Activated CD8-positive, alpha-beta T cell treated with anti-CD3 and anti-CD28 coated beads for 36 hours (primary cell): Measurements from ENCODE around the gene KCNMA1. TPM values are rescaled to one million over a fixed set of nuclear protein-coding genes. Genes with fewer than 3 reads are reported as not detected.

Experiments
- ATAC-seq: fragments of 200-7000 bp; cut with Tn5 transposase; one replicate; pipeline ENCODE4 v1.10.0; 2021; ENCODE audit warnings: mild to moderate bottlenecking, moderate library complexity
- CTCF ChIA-PET: fragments of 350-600 bp; sonication (Branson Sonifier 250); formaldehyde crosslinking; loops from one replicate; lab custom pipeline; 2021; ENCODE audit warnings: antibody characterized with exemption; lab: Charles Lee
- POLR2A ChIA-PET: fragments of 350-600 bp; sonication (Branson Sonifier 250); formaldehyde crosslinking; loops from one replicate; lab custom pipeline; 2021; ENCODE audit warnings: antibody characterized with exemption; lab: Charles Lee
- DNase-seq: peaks from one replicate; pipeline ENCODE4 v3.0.0-alpha.2; 2020
- H3K27ac Mint-ChIP-seq: one replicate; pipeline ENCODE4 v1.8.0; 2021; ENCODE audit warnings: mild to moderate bottlenecking, mixed read lengths
- H3K27me3 Mint-ChIP-seq: one replicate; pipeline ENCODE4 v1.8.0; 2021; ENCODE audit warnings: mixed read lengths
- H3K36me3 Mint-ChIP-seq: one replicate; pipeline ENCODE4 v1.8.0; 2021; ENCODE audit warnings: low read depth, mixed read lengths
- H3K4me1 Mint-ChIP-seq: one replicate; pipeline ENCODE4 v1.8.0; 2021; ENCODE audit warnings: low read depth, mixed read lengths
- H3K4me3 Mint-ChIP-seq: one replicate; pipeline ENCODE4 v1.8.0; 2021; ENCODE audit warnings: mild to moderate bottlenecking, moderate library complexity, mixed read lengths
- H3K9me3 Mint-ChIP-seq: one replicate; pipeline ENCODE4 v1.8.0; 2021; ENCODE audit warnings: mixed read lengths
- intact Hi-C: fragments of 100-400 bp; cut with micrococcal nuclease; formaldehyde crosslinking; loops from one replicate; pipeline ENCODE4 v1.10.0; 2022
- total RNA-seq, 2 experiments: library from RNA; stranded (reverse); gene quantifications; one replicate each; pipeline ENCODE4 v1.2.3, GENCODE V29; 2021
- TF ChIP-seq, protein P1 (sequence below): fragments of 200-600 bp; IDR thresholded peaks from one replicate; pipeline ENCODE4 v1.8.0; 2022; ENCODE audit warnings: antibody characterized with exemption, mild to moderate bottlenecking

KCNMA1 gene
- total RNA-seq, 2 experiments from 2014 or later: 0.18 TPM; not detected in 1

DNA sequence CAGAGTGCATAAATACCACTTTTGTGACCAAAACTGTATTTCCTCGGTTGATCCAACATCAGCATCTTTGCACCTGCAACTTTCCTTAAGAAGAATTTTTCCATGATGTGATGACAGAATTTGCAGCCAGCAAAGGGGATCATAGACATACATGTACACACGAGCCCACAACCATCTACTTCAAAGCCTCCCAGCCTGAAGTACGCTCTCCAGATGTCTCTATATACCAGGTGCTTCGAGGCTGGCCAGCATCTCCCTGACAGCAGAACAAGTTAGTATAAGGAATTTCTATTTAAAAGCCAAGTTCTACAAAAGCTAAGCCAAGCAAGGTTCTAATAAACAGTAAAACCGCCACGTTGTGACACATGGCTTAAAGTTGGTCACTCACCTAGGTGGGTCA, 328.5 kb downstream of the KCNMA1 start:
- H3K27ac Mint-ChIP-seq: no peak overlapping the region

DNA sequence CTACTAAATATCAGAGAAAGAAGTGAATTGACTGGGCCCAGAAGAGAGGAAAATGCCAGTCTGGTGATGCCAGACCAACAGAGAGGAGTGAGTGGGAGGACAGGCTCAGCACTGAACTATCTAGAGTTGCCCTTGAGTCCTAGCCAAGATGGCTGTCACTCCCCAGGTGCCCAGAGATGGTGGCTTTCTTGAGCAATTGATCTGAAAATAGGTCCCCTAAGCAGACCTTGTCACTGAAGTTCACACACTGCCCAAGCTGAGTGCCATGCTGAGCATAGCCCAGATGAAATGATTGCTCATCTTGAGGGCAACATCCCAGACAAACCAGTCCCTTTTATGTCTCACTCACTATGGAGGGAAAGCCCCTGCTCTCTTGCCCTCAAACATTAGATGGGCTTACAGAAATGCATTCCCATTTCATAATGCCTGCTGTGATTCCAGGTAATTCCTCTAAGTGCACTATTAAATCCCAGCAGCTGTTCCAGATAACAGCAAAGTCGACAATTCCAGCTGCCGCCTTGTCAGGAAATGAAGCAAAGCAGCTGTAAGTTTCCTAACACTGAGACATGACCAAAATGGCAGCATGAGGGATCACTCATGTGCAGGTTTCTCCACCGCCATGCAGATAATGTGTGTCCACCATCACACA, 329.4 kb downstream of the KCNMA1 start:
- CTCF ChIA-PET: no interaction called here
- ATAC-seq (no peak), DNase-seq (no peak)
- H3K27ac Mint-ChIP-seq: no peak overlapping the region
- POLR2A ChIA-PET: no interaction called here
- H3K9me3 Mint-ChIP-seq: no peaks in the 10 kb centered on the region
- H3K4me3 Mint-ChIP-seq: no peak overlapping the region
- H3K36me3 Mint-ChIP-seq: no peaks in the 10 kb centered on the region
- intact Hi-C loops: no loop called here
- no peaks in the 10 kb centered on the region for H3K4me1 Mint-ChIP-seq
- TF ChIP-seq, protein P1, sequence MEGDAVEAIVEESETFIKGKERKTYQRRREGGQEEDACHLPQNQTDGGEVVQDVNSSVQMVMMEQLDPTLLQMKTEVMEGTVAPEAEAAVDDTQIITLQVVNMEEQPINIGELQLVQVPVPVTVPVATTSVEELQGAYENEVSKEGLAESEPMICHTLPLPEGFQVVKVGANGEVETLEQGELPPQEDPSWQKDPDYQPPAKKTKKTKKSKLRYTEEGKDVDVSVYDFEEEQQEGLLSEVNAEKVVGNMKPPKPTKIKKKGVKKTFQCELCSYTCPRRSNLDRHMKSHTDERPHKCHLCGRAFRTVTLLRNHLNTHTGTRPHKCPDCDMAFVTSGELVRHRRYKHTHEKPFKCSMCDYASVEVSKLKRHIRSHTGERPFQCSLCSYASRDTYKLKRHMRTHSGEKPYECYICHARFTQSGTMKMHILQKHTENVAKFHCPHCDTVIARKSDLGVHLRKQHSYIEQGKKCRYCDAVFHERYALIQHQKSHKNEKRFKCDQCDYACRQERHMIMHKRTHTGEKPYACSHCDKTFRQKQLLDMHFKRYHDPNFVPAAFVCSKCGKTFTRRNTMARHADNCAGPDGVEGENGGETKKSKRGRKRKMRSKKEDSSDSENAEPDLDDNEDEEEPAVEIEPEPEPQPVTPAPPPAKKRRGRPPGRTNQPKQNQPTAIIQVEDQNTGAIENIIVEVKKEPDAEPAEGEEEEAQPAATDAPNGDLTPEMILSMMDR: no peak
- H3K27me3 Mint-ChIP-seq: no peaks in the 10 kb centered on the region

More for the DNA sequence above, 328.5 kb downstream of the KCNMA1 start:
- H3K4me1 Mint-ChIP-seq: no peaks in the 10 kb centered on the region
- ATAC-seq (no peak), DNase-seq (no peak)
- no peaks in the 10 kb centered on the region for H3K36me3 Mint-ChIP-seq
- intact Hi-C loops: no loop called here
- TF ChIP-seq, protein P1: no peak
- ChIA-PET POLR2A (no interaction called here), CTCF (no interaction called here)
- H3K9me3 Mint-ChIP-seq: no peaks in the 10 kb centered on the region
- H3K4me3 Mint-ChIP-seq: no peak overlapping the region
- H3K27me3 Mint-ChIP-seq: no peaks in the 10 kb centered on the region

DNA sequence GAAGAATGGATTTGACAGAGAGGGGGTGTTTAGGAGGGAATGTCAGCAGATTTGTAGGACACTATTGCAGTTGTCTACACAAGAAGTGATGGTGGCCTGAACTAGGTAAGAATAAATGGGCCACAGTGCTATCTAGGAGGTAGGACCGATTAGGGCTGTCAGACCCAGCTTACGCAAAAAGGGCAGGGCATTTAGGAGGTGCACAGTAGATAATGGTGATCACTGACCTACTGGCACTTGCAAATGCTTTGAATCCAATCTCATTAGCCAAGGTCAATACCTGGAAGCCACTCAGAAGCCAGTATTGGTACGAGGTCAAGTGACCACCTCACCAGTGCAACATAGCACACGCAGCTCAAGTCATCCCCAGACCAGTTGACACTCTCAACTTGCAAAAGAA, 330.9 kb downstream of the KCNMA1 start:
- peaks cover 7% of the 10 kb centered on the region for H3K9me3 Mint-ChIP-seq
- H3K27ac Mint-ChIP-seq: no peak overlapping the region
- no peak overlapping the region for H3K4me3 Mint-ChIP-seq
- POLR2A ChIA-PET: no interaction called here
- no peaks in the 10 kb centered on the region for H3K36me3 Mint-ChIP-seq
- TF ChIP-seq, protein P1: no peak
- ATAC-seq (no peak), DNase-seq (no peak)
- intact Hi-C loops: no loop called here
- CTCF ChIA-PET: interaction anchor here (1.9 kb wide), 1 partner anchor 55 kb away, joined by 5 read pairs; no protein-coding TSS in a partner anchor
- no peaks in the 10 kb centered on the region for H3K27me3 Mint-ChIP-seq
- H3K4me1 Mint-ChIP-seq: no peaks in the 10 kb centered on the region

DNA sequence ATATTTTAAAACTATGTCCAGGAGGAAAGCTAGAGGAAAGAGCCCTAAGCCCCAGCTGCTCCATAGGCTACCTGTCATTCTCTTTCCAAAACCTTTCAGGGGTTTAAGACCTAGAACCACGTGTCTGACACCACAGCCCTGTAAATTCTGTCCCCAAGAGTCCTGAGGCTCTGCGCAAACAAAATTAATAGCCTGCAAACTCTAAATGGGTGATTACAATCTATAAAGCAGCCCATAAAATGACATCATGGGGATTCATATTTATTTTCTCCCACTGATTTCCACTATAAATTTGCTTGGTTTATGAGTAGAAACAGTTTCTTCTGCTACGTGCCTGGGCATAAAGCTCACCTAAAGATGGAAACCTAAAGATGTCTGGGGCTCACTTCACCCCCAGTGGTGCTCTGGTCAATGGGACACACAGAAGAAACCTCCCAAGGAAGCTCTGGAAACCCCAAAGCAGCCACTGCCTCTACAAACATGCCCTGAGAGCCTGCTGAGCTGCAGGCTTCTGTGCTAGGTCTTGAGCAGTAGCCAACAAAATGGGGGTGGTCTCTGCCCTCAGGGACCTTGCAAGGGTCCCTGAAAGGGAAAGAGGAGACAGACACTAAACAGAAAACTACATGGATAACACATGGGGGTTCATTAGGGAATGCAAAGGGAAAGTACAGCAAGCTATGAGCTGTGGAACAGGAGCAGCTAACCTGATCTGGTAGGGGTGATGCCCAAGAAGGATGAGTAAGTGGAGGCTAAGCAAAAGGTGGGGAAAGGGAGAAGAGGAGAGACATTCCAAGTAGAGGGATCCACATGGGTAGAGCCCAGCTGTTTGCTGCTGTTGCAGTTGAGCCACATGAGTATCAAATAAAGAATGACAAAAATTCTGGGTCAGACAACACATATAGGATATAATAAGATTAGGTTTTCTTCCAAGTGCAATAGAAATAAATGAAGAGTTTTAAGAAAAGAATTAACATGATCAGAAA, 331.7 kb downstream of the KCNMA1 start:
- DNase-seq (no peak), ATAC-seq (no peak)
- ChIA-PET POLR2A (no interaction called here), CTCF (interaction anchor here (1.0 to 1.9 kb wide), 2 partner anchors 8 to 55 kb away, joined by 4 to 5 read pairs; no protein-coding TSS in a partner anchor)
- no peaks in the 10 kb centered on the region for H3K36me3 Mint-ChIP-seq
- no peak overlapping the region for H3K27ac Mint-ChIP-seq
- peaks cover 7% of the 10 kb centered on the region for H3K9me3 Mint-ChIP-seq
- no peaks in the 10 kb centered on the region for H3K27me3 Mint-ChIP-seq
- H3K4me3 Mint-ChIP-seq: no peak overlapping the region
- TF ChIP-seq, protein P1: no peak
- intact Hi-C loops: no loop called here
- no peaks in the 10 kb centered on the region for H3K4me1 Mint-ChIP-seq

DNA sequence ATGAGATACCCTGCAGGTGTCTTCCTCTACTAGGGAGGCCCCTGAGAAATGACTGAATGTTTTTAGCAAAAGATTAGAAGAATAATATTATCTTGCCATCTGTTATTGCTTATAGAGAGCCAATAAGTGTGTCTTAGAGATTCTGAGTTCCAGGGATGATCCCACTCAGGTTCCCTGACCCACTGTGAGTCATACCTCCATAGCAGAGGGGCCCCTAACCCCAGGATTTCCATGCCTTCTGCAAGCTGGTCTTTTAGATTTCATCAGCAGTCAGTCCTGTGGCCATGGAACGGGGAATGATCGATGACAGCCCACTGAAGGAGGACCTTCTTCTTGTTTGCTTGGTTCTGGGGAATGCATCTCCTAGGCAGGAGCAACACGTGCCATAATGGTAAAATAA, 333.4 kb downstream of the KCNMA1 start:
- Mint-ChIP-seq H3K4me3 (no peak overlapping the region), H3K27me3 (no peaks in the 10 kb centered on the region), H3K4me1 (no peaks in the 10 kb centered on the region), H3K27ac (no peak overlapping the region), H3K36me3 (no peaks in the 10 kb centered on the region), H3K9me3 (peaks cover 7% of the 10 kb centered on the region)
- no peak for ATAC-seq
- intact Hi-C loops: no loop called here
- no peak for DNase-seq
- ChIA-PET CTCF (no interaction called here), POLR2A (no interaction called here)
- TF ChIP-seq, protein P1: no peak
